DMS114 treated with DMSO at 0.1 percent for 48 hours (cell line): ENCODE data around the gene NAV3.
A peak's percentile ranks its signal among the peaks of the same experiment; 100 is the strongest.

ENCODE experiments used
- DNase-seq: peaks from one replicate; lab custom pipeline; 2025; ENCODE audit not compliant: unreplicated experiment; lab: John Stamatoyannopoulos, UW

NAV3 gene

GRCh38 chr12:78115889-78116288, 285.2 kb downstream of the NAV3 start:
- no peak for DNase-seq

- no peak for DNase-seq
Measured at GRCh38 chr12:78118036-78118435, 287.3 kb downstream of the NAV3 start.

- DNase-seq: no peak
Measured at GRCh38 chr12:78118486-78118885, 287.8 kb downstream of the NAV3 start.

GRCh38 chr12:78119351-78119918, 288.7 kb downstream of the NAV3 start:
- no peak for DNase-seq

- DNase-seq: no peak
Measured at GRCh38 chr12:78120306-78120705, 289.6 kb downstream of the NAV3 start.

GRCh38 chr12:78120866-78121560, 290.3 kb downstream of the NAV3 start:
- no peak for DNase-seq

- DNase-seq: no peak
Measured at GRCh38 chr12:78121969-78122610, 291.4 kb downstream of the NAV3 start.

- no peak for DNase-seq
Measured at GRCh38 chr12:78128211-78128610, 297.5 kb downstream of the NAV3 start.

GRCh38 chr12:78143717-78144116, 313.0 kb downstream of the NAV3 start:
- no peak for DNase-seq

- DNase-seq: no peak
Measured at GRCh38 chr12:78145398-78145797, 314.7 kb downstream of the NAV3 start.

- DNase-seq: peak; percentile 11
Measured at GRCh38 chr12:78146365-78146772, 315.7 kb downstream of the NAV3 start.

- DNase-seq: no peak
Measured at GRCh38 chr12:78149459-78149858, 318.8 kb downstream of the NAV3 start.

- DNase-seq: no peak
Measured at GRCh38 chr12:78155546-78155945, 324.9 kb downstream of the NAV3 start.

GRCh38 chr12:78156751-78157150, 326.1 kb downstream of the NAV3 start:
- DNase-seq: no peak

- no peak for DNase-seq
Measured at GRCh38 chr12:78157199-78157598, 326.5 kb downstream of the NAV3 start.

- DNase-seq: no peak
Measured at GRCh38 chr12:78164154-78164553, 333.5 kb downstream of the NAV3 start.

GRCh38 chr12:78167510-78167909, 336.8 kb downstream of the NAV3 start:
- DNase-seq: no peak

GRCh38 chr12:78171061-78171460, 340.4 kb downstream of the NAV3 start:
- no peak for DNase-seq

GRCh38 chr12:78176643-78177042, 345.9 kb downstream of the NAV3 start:
- no peak for DNase-seq

GRCh38 chr12:78177298-78177697, 346.6 kb downstream of the NAV3 start:
- no peak for DNase-seq

- DNase-seq: no peak
Measured at GRCh38 chr12:78179346-78179745, 348.7 kb downstream of the NAV3 start.

- DNase-seq: peak; percentile 35
Measured at GRCh38 chr12:78181544-78182162, 351.0 kb downstream of the NAV3 start.
